Body of pancreas (tissue), 4 donors: ENCODE data around the gene RPS5. TPM values are rescaled to one million over a fixed set of nuclear protein-coding genes. Genes with fewer than 3 reads are reported as not detected.

ENCODE experiments used
- ATAC-seq: fragments of 150-250 bp; one replicate; pipeline ENCODE4 v1.9.1; 2016
- DNase-seq, 4 donors: peaks; one replicate each; pipeline ENCODE4 v3.0.0-alpha.2; 2019
- H3K27ac ChIP-seq, 4 donors: fragments of 200-600 bp; sonication (generic); 1 replicate in 3 of 4; 2 replicates in 1 of 4; pipeline versions ENCODE4 v1.5.1 to v1.6.1; 2016 to 2019; ENCODE audit warnings: mild to moderate bottlenecking in 1 of 4, mixed read lengths in 1 of 4, moderate library complexity in 1 of 4
- H3K27me3 ChIP-seq, 2 donors: fragments of 200-600 bp; sonication (generic); one replicate each; pipeline ENCODE4 v1.6.0; 2016; ENCODE audit warnings: mild to moderate bottlenecking in 1 of 2
- H3K36me3 ChIP-seq, 2 donors: fragments of 200-600 bp; sonication (generic); replicated peaks in 1 of 2; 2 replicates each; pipeline ENCODE4 v1.5.1; 2016; ENCODE audit warnings: low read depth in 2 of 2; ENCODE audit not compliant: insufficient read depth in 1 of 2
- H3K4me1 ChIP-seq: fragments of 200-600 bp; sonication (generic); one replicate; pipeline ENCODE4 v1.6.0; 2016
- H3K4me3 ChIP-seq, 2 donors: fragments of 200-600 bp; sonication (generic); 1 replicate in 1 of 2; 2 replicates in 1 of 2; pipeline ENCODE4 v1.5.1; 2016 to 2019
- H3K9me3 ChIP-seq, 3 donors: fragments of 200-600 bp; sonication (generic); 1 replicate in 2 of 3; 2 replicates in 1 of 3; pipeline ENCODE4 v1.5.1; 2016
- POLR2A ChIP-seq, 3 donors: fragments of 450-650 bp; IDR thresholded peaks; one replicate each; pipeline ENCODE4 v1.6.1; 2016; ENCODE audit warnings: antibody characterized with exemption in 3 of 3, mild to moderate bottlenecking in 2 of 3
- WGBS, 2 donors: methylation state at CpG; one replicate each; pipeline ENCODE4 v1.1.5; 2017; 5-methylcytosine and 5-hydroxymethylcytosine counted together
- intact Hi-C: fragments of 100-400 bp; cut with DNase I; formaldehyde crosslinking; loops from one replicate; pipeline ENCODE4 v1.15.1; 2023
- total RNA-seq, 2 donors: library from RNA; depleted of rRNA; stranded (reverse); fragments of >200 nt; gene quantifications; one replicate each; pipeline ENCODE4 v1.1.0, GENCODE V29; 2016
- TF ChIP-seq, protein P1 (sequence below), 7 experiments: fragments of 450-650 bp in 4 of 7; fragments of 200-600 bp in 3 of 7; sonication (generic) in 3 of 7; IDR thresholded peaks; one replicate each; pipeline ENCODE4 v1.5.1; 2016 to 2019; ENCODE audit warnings: antibody characterized with exemption in 7 of 7

The RPS5 gene
- total RNA-seq, 2 donors from 2014 or later: 577 to 1,133 TPM

DNA sequence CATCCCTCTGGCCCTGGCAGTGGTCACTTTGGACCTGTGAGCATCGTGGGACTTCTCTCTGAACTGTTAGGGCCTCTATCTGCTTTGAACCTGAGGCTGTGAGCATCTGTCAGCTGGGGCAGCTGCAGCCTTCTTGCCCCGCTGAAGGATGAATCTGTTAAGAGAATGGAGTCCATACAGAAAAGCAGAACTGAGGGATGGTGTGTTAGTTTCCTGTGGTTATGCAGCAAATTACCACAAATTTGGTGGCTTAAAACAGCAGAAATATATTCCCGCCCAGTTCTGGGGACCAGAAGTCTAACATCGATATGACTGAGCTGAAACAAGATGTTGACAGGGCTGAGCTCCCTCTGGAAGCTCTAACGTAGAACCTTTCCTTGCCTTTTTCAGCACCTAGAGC lies 22.9 kb upstream of the RPS5 start:
- intact Hi-C loops: no loop called here
- WGBS, 2 donors: 71 to 83% methylated on average over 5 of the region's 5 CpGs
- ATAC-seq: no peak

GRCh38 chr19:58366585-58367430 lies 20.3 kb upstream of the RPS5 start:
- no peak overlapping the region for H3K27ac ChIP-seq
- peaks cover 2% of the 10 kb centered on the region for H3K4me1 ChIP-seq
- no peaks in the 10 kb centered on the region for H3K9me3 ChIP-seq
- intact Hi-C loops: no loop called here
- TF ChIP-seq POLR2A (IDR thresholded peaks at IDR 0.05): no peak
- TF ChIP-seq, protein P1, sequence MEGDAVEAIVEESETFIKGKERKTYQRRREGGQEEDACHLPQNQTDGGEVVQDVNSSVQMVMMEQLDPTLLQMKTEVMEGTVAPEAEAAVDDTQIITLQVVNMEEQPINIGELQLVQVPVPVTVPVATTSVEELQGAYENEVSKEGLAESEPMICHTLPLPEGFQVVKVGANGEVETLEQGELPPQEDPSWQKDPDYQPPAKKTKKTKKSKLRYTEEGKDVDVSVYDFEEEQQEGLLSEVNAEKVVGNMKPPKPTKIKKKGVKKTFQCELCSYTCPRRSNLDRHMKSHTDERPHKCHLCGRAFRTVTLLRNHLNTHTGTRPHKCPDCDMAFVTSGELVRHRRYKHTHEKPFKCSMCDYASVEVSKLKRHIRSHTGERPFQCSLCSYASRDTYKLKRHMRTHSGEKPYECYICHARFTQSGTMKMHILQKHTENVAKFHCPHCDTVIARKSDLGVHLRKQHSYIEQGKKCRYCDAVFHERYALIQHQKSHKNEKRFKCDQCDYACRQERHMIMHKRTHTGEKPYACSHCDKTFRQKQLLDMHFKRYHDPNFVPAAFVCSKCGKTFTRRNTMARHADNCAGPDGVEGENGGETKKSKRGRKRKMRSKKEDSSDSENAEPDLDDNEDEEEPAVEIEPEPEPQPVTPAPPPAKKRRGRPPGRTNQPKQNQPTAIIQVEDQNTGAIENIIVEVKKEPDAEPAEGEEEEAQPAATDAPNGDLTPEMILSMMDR (IDR thresholded peaks at IDR 0.05): no peak
- 88 to 96% methylated on average over 8 to 32 of the region's 32 CpGs for WGBS, 2 donors
- H3K4me3 ChIP-seq: no peak overlapping the region
- ATAC-seq (no peak), DNase-seq (no peak)
- no peaks in the 10 kb centered on the region for H3K27me3 ChIP-seq
- H3K36me3 ChIP-seq: no peaks in the 10 kb centered on the region

More for the DNA sequence above, 22.9 kb upstream of the RPS5 start:
- H3K27ac ChIP-seq: no peak overlapping the region
- no peak overlapping the region for H3K4me3 ChIP-seq
- no peaks in the 10 kb centered on the region for H3K27me3 ChIP-seq
- TF ChIP-seq POLR2A (IDR thresholded peaks at IDR 0.05): no peak
- DNase-seq: no peak
- H3K9me3 ChIP-seq: no peaks in the 10 kb centered on the region
- H3K36me3 ChIP-seq: no peaks in the 10 kb centered on the region
- H3K4me1 ChIP-seq: peaks cover 7% of the 10 kb centered on the region

DNA sequence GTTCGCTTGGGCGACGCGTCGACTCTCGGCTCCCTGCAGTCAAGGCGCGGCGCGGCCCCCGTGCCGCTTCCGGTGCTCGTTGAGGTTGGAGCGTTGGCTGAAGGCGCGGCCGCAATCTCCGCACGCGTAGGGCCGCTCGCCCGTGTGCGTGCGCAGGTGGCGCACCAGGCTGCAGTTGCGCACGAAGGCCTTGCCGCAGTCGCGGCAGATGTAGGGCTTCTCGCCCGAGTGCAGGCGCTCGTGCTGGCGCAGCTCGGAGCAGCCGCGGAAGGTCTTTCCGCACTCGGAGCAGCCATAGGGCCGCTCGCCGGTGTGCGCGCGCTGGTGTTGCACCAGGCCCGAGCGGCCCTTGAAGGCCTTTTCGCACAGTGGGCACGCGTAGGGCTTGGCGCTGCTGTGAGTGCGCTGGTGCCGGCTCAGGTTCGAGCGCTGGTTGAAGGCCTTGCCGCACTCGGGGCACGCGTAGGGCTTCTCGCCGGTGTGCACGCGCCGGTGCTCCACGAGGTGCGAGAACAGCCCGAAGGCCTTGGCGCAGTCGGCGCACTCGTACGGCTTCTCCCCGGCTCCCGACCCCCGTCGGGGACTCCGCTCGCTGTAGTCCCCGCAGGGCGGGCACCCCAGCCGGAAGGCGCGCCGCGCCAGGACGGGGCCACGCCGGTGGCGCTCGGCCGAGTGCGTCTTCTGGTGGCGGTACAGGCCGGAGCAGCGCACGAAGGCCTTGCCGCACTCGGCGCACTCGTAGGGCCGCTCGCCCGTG lies 19.2 kb upstream of the RPS5 start:
- DNase-seq: no peak
- no peaks in the 10 kb centered on the region for H3K4me1 ChIP-seq
- H3K4me3 ChIP-seq: no peak overlapping the region
- intact Hi-C loops: no loop called here
- H3K27ac ChIP-seq: no peak overlapping the region
- no peaks in the 10 kb centered on the region for H3K9me3 ChIP-seq
- no peak for ATAC-seq
- no peaks in the 10 kb centered on the region for H3K36me3 ChIP-seq
- no peaks in the 10 kb centered on the region for H3K27me3 ChIP-seq
- 82 to 93% methylated on average over 56 to 101 of the region's 106 CpGs for WGBS, 2 donors
- TF ChIP-seq, protein P1 (IDR thresholded peaks at IDR 0.05): no peak
- no peak for TF ChIP-seq POLR2A (IDR thresholded peaks at IDR 0.05)

DNA sequence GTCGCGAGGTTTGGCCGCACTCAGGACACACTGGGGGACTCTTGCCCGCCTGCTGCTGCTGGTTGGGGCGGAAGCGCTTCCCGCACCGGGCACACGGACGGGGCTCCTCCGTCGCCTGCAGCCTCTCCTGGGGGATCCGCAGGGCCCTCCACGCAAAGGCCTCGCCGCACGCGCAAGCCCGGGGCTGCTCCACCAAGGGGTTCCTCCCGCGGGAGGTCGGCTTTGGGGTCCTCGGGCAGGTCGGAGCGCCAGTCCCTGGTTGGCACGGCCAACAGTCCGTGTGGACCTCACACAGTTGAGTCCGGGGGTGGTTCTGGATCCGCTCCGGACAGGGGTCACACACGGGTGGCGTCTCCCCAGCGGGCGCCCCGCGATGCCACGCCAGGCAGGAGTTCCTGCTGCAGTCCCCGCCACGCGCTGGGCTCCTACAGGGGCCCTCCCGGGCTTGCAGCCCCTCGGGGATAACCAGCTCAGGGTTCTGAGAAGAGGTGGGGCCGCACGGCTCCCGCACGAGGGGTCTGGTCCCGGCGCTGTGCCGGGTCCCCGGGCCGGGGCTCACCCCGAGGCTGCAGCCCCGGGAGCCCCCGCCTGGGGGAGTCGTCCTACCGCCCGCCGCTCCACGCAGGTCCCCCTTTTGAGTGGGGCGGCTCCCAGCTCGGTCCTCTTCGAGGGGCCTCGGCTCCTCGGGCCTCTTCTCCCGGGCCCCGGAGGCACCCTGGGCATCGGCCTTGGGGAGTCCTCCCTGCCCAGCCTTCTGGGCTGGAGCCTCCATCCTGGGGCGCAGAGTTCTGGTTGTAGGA lies 18.3 kb upstream of the RPS5 start:
- Histone ChIP-seq H3K27me3 (no peaks in the 10 kb centered on the region), H3K36me3 (no peaks in the 10 kb centered on the region), H3K27ac (no peak overlapping the region), H3K4me1 (no peaks in the 10 kb centered on the region), H3K4me3 (no peak overlapping the region), H3K9me3 (no peaks in the 10 kb centered on the region)
- TF ChIP-seq POLR2A (IDR thresholded peaks at IDR 0.05): no peak
- TF ChIP-seq, protein P1 (IDR thresholded peaks at IDR 0.05): no peak
- 90 to 93% methylated on average over 19 to 37 of the region's 68 CpGs for WGBS, 2 donors
- ATAC-seq (no peak), DNase-seq (no peak)
- intact Hi-C loops: no loop called here
